BJ (cell line): ENCODE measurements around the gene PRSS33. TPM values are rescaled to one million over a fixed set of nuclear protein-coding genes. Genes with fewer than 3 reads are reported as not detected.

Source experiments
- CTCF ChIA-PET: fragments of 350-600 bp; formaldehyde crosslinking; extraction: SDS; loops from one replicate; lab custom pipeline; 2021; ENCODE audit warnings: antibody characterized with exemption, inconsistent platforms; lab: Yijun Ruan, JAX
- POLR2A ChIA-PET: fragments of 300-600 bp; sonication (Branson Sonifier 250); formaldehyde crosslinking; extraction: SDS; loops from one replicate; lab custom pipeline; 2021; ENCODE audit warnings: antibody characterized with exemption; lab: Charles Lee
- DNase-seq: peaks from one replicate; pipeline ENCODE4 v3.0.0-alpha.2; 2011; ENCODE audit warnings: low read depth
- H3K27me3 ChIP-seq: 2 replicates; pipeline ENCODE4 v1.6.0; 2011; ENCODE audit warnings: low read length; ENCODE audit not compliant: control insufficient read depth, insufficient read depth
- H3K36me3 ChIP-seq: 2 replicates; pipeline ENCODE4 v1.5.1; 2011; ENCODE audit warnings: low read length; ENCODE audit not compliant: control insufficient read depth, insufficient read depth
- H3K4me3 ChIP-seq: 2 replicates; pipeline ENCODE4 v1.5.1; 2011; ENCODE audit warnings: low read depth, mild to moderate bottlenecking, control low read depth, low read length
- CTCF ChIP-seq: IDR thresholded peaks from 2 replicates; pipeline ENCODE4 v1.5.1; 2011; ENCODE audit warnings: low read depth, mild to moderate bottlenecking, control low read depth, inconsistent platforms, low read length, moderate library complexity; ENCODE audit not compliant: insufficient read depth
- polyA plus RNA-seq: library from polyadenylated mRNA; depleted of rRNA; stranded (reverse); fragments of >200 nt; gene quantifications from 2 replicates; pipeline ENCODE4 v1.2.3, GENCODE V29; 2011

The PRSS33 gene
- polyA plus RNA-seq, 1 experiment: not detected

DNA sequence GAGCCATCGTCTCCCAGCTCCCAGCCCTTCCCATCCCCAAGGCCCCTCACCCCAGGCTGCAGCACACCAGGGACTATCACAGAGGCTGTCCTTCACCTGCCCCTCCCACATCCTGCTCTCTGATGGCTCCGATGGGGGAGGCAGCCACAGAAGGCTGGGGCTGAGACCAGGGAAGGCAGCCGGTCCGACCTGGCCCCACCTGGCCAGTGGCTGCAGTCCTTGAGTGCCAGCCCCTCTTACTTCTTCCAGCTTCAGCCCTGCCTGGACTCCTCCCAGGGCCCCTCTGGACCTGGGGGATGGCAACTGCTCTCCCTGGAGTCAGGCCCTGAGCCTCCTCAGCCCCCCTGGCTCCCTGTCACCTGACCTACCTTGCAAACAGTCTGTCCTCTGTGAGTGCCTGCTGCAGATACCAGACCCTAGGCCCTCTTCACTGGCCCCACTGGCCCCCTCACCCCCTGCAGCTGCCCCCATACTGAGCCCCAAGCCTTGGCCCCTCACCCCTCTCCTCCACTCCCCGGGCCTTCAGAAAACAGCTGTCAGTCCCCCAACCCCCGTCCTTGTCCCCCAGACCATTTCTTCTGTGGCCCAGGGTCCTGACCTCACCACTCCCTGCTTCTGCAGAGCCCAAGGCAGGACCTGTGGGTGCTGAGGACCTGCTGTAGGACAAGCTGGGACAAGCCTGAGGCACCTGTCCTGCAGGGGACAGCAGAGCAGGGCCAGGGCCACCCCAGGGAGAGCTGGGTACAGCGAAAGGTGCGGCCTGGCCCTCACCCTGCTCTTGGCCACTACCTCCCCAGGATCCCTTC, 47.5 kb downstream of the PRSS33 start:
- POLR2A ChIA-PET: no interaction called here
- Histone ChIP-seq H3K4me3 (no peak overlapping the region), H3K27me3 (no peaks in the 10 kb centered on the region), H3K36me3 (no peaks in the 10 kb centered on the region)
- CTCF ChIA-PET: interaction anchor here (1.6 kb wide), 1 partner anchor 11 kb away, joined by 4 read pairs; no protein-coding TSS in a partner anchor
- DNase-seq: no peak
- no peak for TF ChIP-seq CTCF

- CTCF ChIA-PET: interaction anchor here (1.3 kb wide), 1 partner anchor 100 kb away, joined by 3 read pairs; no protein-coding TSS in a partner anchor
- no peaks in the 10 kb centered on the region for H3K27me3 ChIP-seq
- no peak overlapping the region for H3K4me3 ChIP-seq
- H3K36me3 ChIP-seq: no peaks in the 10 kb centered on the region
- no peak for DNase-seq
- TF ChIP-seq CTCF: no peak
- POLR2A ChIA-PET: interaction anchor here (0.6 kb wide), 1 partner anchor 14 kb away, joined by 8 read pairs; the partner anchor contains the start of gene SRRM2
Observed at GRCh38 chr16:2738615-2739014, 48.7 kb downstream of the PRSS33 start.

DNA sequence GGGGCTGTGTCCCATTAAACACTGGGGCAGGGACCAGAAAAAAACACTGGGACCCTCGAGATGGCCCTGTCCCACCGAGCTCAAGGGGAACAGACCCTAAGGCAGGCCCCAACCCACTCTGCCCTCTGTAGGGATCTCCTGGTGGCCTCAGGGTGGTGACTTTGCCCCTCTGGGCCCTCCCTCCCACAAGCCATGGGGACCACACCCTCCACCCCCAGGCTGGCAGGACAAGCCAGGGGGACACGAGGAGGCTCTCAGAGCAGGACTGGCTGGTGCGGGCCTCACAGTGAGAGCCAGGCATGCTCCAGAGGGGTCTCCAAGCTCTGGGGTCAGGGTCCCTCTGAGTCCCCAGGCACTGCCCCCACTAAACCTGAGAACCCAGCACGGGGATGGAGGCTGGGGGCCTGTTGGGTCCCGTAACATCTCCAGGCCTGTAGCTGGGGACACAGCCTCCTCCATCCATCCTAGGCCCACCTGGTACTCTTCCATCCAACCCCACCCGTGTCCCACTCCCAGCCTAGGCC, 49.4 kb downstream of the PRSS33 start:
- CTCF ChIA-PET: interaction anchor here (1.3 kb wide), 1 partner anchor 101 kb away, joined by 3 read pairs; no protein-coding TSS in a partner anchor
- POLR2A ChIA-PET: no interaction called here

DNA sequence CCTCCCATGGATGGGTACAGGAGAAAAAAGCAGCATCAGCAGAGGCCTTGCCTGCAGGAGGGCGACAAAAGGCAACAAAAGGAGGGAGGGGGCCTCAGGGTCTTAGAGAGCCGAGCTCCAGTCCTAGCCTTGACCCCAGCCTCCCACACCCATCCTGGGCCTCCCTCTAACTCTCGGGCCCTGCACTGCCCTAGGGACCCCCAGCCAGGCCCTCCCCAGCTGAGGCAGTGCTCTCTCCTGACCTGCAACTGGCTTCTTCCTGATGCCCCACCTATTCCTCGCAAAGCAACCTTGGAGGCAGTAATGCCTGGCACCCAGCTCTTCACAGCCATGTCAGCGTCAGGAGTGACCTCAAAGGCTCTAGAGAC, 50.1 kb downstream of the PRSS33 start:
- TF ChIP-seq CTCF: no peak
- Histone ChIP-seq H3K27me3 (no peaks in the 10 kb centered on the region), H3K4me3 (no peak overlapping the region), H3K36me3 (no peaks in the 10 kb centered on the region)
- ChIA-PET POLR2A (no interaction called here), CTCF (interaction anchor here (1.3 kb wide), 1 partner anchor 101 kb away, joined by 3 read pairs; no protein-coding TSS in a partner anchor)
- DNase-seq: no peak

More for the DNA sequence above, 49.4 kb downstream of the PRSS33 start:
- Histone ChIP-seq H3K27me3 (no peaks in the 10 kb centered on the region), H3K4me3 (no peak overlapping the region), H3K36me3 (no peaks in the 10 kb centered on the region)
- no peak for TF ChIP-seq CTCF
- no peak for DNase-seq

DNA sequence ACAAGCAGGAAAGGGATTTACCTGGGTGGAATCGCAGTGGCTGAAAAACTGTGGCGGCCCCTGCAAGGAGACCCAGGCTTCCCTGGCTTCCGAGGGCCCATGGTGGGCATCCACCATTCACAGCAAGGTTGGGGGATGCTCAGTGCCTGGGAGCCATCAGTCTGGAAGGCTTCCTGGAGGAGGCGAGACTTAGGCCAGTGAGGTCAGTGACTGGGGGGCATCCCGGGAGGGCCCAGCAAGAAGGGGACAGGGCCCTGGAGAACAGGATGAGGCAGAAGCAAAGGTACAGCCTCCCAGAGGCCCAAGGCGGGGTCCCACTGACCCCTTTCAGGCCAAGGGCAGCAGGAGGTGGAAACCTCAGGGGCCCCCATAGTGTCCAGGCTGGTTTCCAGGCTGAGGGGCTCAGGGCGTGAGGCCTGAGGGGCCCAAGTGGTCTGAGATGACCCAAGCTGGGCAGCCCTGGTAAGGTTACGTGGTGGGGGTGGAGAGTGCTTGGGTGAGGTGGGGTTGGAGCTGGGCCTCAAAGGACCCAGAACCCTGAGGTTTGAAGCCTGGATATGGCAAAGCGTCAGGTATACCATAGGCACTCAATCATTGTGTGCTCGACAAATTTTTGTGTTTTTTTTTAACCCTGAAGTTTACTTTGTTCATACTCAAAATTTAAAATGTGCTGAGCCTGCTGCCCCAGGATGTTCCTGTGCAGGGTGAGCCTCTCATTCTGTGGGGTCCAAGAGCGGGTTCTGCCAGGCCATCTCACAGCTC, 50.7 kb downstream of the PRSS33 start:
- CTCF ChIA-PET: no interaction called here
- Histone ChIP-seq H3K36me3 (no peaks in the 10 kb centered on the region), H3K4me3 (no peak overlapping the region), H3K27me3 (no peaks in the 10 kb centered on the region)
- POLR2A ChIA-PET: no interaction called here
- no peak for TF ChIP-seq CTCF
- no peak for DNase-seq
